Breast epithelium (tissue), 3 donors: ENCODE data around the gene SLC22A23.

Experiments used
- CTCF ChIP-seq, 3 donors: fragments of 450-650 bp; IDR thresholded peaks; one replicate each; pipeline ENCODE4 v1.5.1; 2016 to 2017; ENCODE audit warnings: antibody characterized with exemption in 3 of 3, mild to moderate bottlenecking in 3 of 3, moderate library complexity in 3 of 3
- POLR2AphosphoS5 ChIP-seq, 3 donors: sonication (generic); formaldehyde crosslinking; IDR thresholded peaks; one replicate each; pipeline ENCODE4 v1.6.1; 2017; ENCODE audit warnings: antibody characterized with exemption in 3 of 3

GRCh38 chr6:3496395-3496794, 39.5 kb upstream of the SLC22A23 start:
- TF ChIP-seq POLR2AphosphoS5 (IDR thresholded peaks at IDR 0.05) (no peak), CTCF (IDR thresholded peaks at IDR 0.05) (no peak)
